ENCODE measurements around the gene MFGE8. TPM values are rescaled to one million over a fixed set of nuclear protein-coding genes. Genes with fewer than 3 reads are reported as not detected.

Gene MFGE8
- total RNA-seq, 1 experiment from 2014 or later: 118 TPM

DNA sequence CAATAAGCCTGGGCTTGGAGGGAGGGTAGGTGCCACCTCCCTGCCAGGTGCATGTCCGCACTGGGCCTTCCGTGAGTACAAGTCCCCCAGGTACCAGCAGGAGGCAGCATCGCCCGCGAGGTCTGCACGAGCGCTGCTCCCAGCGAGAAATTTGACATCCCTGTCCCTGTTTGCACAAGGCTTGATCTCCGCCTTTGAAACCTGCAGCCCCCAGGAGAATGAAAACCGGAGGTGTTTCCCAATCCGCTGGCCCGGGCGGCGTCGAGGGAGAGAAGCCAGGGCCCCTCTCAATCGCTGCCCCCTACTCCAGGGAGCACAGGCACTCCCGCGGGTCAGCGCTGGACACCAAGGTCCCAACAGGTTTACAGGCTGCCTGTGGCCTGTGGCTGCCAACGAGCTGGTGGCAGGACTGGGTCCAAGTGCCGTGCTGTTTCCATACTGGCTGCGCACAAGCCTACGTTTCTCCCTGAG, 18.8 kb downstream of the MFGE8 start:
- intact Hi-C loops (cut with micrococcal nuclease; ENCODE audit: unreplicated experiment): no loop called here
- ChIA-PET POLR2A (ENCODE audit: low non-redundant PET) (no interaction called here), CTCF (no interaction called here)
- BruUV-seq (replicated peaks): no TSS peak
- TF ChIP-seq EZH2 (IDR thresholded peaks at IDR 0.05; ENCODE audit: borderline replicate concordance, low read depth, low read length, poor library complexity, severe bottlenecking): no peak
- TF ChIP-seq CTCF (conservative IDR thresholded peaks at IDR 0.05; ENCODE audit: low read depth, low read length): peak; percentile 81
- Histone ChIP-seq H3K27ac (ENCODE audit: low read depth, low read length, poor library complexity, severe bottlenecking) (no peak overlapping the region), H3K4me1 (ENCODE audit: insufficient read depth, low read length, poor library complexity, severe bottlenecking) (peaks cover 14% of the 10 kb centered on the region), H3K27me3 (replicated peaks; ENCODE audit: insufficient read depth, low read depth, low read length, poor library complexity) (no peaks in the 10 kb centered on the region), H3K9me3 (ENCODE audit: low read depth, low read length, poor library complexity, severe bottlenecking) (no peaks in the 10 kb centered on the region), H3K36me3 (ENCODE audit: insufficient read depth, low read length, poor library complexity, severe bottlenecking) (no peaks in the 10 kb centered on the region), H3K4me3 (ENCODE audit: low read depth, low read length, poor library complexity, severe bottlenecking) (peak overlapping the region; percentile 43)
- peak; percentile 61 for DNase-seq (ENCODE audit: low spot score)

DNA sequence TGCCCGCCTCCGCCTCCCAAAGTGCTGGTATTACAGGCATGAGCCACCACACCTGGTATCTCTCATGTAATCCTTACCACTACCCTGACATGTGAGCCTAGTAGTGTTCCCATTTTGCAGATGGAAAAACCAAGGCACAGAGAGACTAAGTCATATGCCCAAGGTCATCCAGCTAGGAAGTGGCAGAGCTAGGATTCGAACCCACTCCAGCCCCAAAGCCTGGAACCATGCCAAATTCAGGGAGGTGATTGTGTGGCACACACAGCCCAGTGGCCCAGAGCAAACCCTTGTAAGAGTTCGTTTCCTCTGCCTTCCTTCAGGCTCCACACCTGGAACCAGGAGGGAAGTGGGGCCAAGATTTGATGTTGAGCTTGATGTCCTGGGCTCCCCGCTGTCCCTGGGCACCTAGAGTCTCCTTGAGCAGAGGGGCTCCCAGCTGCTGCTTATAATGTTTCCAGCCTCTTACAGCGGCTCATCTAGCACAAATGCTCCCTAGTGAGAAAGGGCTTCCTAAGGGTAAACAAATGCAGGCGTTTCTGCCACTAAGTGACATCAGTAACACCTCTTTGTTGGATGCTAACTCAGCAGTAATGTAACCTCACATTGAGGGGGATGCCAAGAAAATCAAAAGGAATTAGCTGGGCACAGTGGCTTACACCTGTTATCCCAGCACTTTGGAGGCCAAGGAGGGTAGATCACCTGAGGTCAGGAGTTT, 21.5 kb downstream of the MFGE8 start:
- ChIA-PET POLR2A (ENCODE audit: low non-redundant PET) (no interaction called here), CTCF (no interaction called here)
- BruUV-seq (replicated peaks): no TSS peak
- Histone ChIP-seq H3K27me3 (replicated peaks; ENCODE audit: insufficient read depth, low read depth, low read length, poor library complexity) (no peaks in the 10 kb centered on the region), H3K4me3 (ENCODE audit: low read depth, low read length, poor library complexity, severe bottlenecking) (no peak overlapping the region), H3K4me1 (ENCODE audit: insufficient read depth, low read length, poor library complexity, severe bottlenecking) (peaks cover under 1% of the 10 kb centered on the region), H3K9me3 (ENCODE audit: low read depth, low read length, poor library complexity, severe bottlenecking) (no peaks in the 10 kb centered on the region), H3K36me3 (ENCODE audit: insufficient read depth, low read length, poor library complexity, severe bottlenecking) (no peaks in the 10 kb centered on the region), H3K27ac (ENCODE audit: low read depth, low read length, poor library complexity, severe bottlenecking) (no peak overlapping the region)
- DNase-seq (ENCODE audit: low spot score): no peak
- TF ChIP-seq CTCF (conservative IDR thresholded peaks at IDR 0.05; ENCODE audit: low read depth, low read length) (no peak), EZH2 (IDR thresholded peaks at IDR 0.05; ENCODE audit: borderline replicate concordance, low read depth, low read length, poor library complexity, severe bottlenecking) (no peak)
- intact Hi-C loops (cut with micrococcal nuclease; ENCODE audit: unreplicated experiment): no loop called here

DNA sequence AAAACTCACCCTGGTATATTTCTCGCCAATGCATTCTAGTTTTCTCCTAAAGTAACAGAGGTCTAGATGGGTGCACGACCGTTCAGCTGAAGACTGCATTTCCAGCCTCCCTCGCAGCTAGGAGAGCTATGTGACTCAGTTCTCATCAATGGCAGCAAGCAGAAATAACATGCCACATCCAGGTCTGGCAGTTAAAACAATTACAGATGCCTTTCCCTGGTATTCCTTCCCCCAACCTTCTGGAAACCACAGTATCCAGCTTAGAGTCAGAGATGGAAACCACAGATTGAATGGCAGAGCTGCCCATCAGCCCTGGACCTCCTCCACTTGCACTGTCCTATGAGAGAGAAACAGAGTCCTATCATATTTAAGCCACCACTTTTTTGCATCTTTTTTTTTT, 22.7 kb downstream of the MFGE8 start:
- Histone ChIP-seq H3K36me3 (ENCODE audit: insufficient read depth, low read length, poor library complexity, severe bottlenecking) (no peaks in the 10 kb centered on the region), H3K4me1 (ENCODE audit: insufficient read depth, low read length, poor library complexity, severe bottlenecking) (no peaks in the 10 kb centered on the region), H3K27ac (ENCODE audit: low read depth, low read length, poor library complexity, severe bottlenecking) (no peak overlapping the region), H3K4me3 (ENCODE audit: low read depth, low read length, poor library complexity, severe bottlenecking) (no peak overlapping the region), H3K27me3 (replicated peaks; ENCODE audit: insufficient read depth, low read depth, low read length, poor library complexity) (no peaks in the 10 kb centered on the region), H3K9me3 (ENCODE audit: low read depth, low read length, poor library complexity, severe bottlenecking) (no peaks in the 10 kb centered on the region)
- TF ChIP-seq CTCF (conservative IDR thresholded peaks at IDR 0.05; ENCODE audit: low read depth, low read length) (no peak), EZH2 (IDR thresholded peaks at IDR 0.05; ENCODE audit: borderline replicate concordance, low read depth, low read length, poor library complexity, severe bottlenecking) (no peak)
- DNase-seq (ENCODE audit: low spot score): no peak
- CTCF ChIA-PET: no interaction called here
- BruUV-seq (replicated peaks): no TSS peak
- intact Hi-C loops (cut with micrococcal nuclease; ENCODE audit: unreplicated experiment): no loop called here
- POLR2A ChIA-PET (ENCODE audit: low non-redundant PET): no interaction called here

Measured in A673 (cell line).